H9 (cell line): Measurements from ENCODE around the gene LAX1. TPM values are rescaled to one million over a fixed set of nuclear protein-coding genes. Genes with fewer than 3 reads are reported as not detected.
"Not testable (repeated sequence)": the region's sequence is repeated elsewhere in the genome, so short reads cannot be mapped to it uniquely, and the experiment has no call there.

Experiments used
- DNase-seq: peaks from one replicate; pipeline ENCODE4 v3.0.0-alpha.2; 2017
- H2AFZ ChIP-seq: one replicate; pipeline ENCODE4 v1.6.1; 2013; ENCODE audit warnings: mild to moderate bottlenecking, low read length, control low read depth, moderate library complexity
- H2AK5ac ChIP-seq: 2 replicates; pipeline ENCODE4 v1.6.1; 2013; ENCODE audit warnings: low read length, control low read depth, mixed read lengths; ENCODE audit not compliant: insufficient read length
- H2BK120ac ChIP-seq: one replicate; pipeline ENCODE4 v1.6.1; 2013; ENCODE audit warnings: low read depth, mild to moderate bottlenecking, low read length, control low read depth, inconsistent platforms; ENCODE audit not compliant: poor library complexity, severe bottlenecking
- H2BK12ac ChIP-seq: 2 replicates; pipeline ENCODE4 v1.6.1; 2013; ENCODE audit warnings: low read length, control low read depth, mixed read lengths, low read depth; ENCODE audit not compliant: insufficient read length
- H2BK15ac ChIP-seq: 2 replicates; pipeline ENCODE4 v1.6.1; 2013; ENCODE audit warnings: low read depth, low read length, control low read depth
- H2BK20ac ChIP-seq: one replicate; pipeline ENCODE4 v1.6.1; 2013; ENCODE audit warnings: low read depth, mild to moderate bottlenecking, low read length, control low read depth, inconsistent platforms; ENCODE audit not compliant: poor library complexity, severe bottlenecking
- H2BK5ac ChIP-seq: 2 replicates; pipeline ENCODE4 v1.6.1; 2013; ENCODE audit warnings: low read length, control low read depth, mixed read lengths; ENCODE audit not compliant: insufficient read length
- H3K14ac ChIP-seq: 2 replicates; pipeline ENCODE4 v1.6.1; 2013; ENCODE audit warnings: low read length, control low read depth; ENCODE audit not compliant: insufficient read depth
- H3K18ac ChIP-seq: 2 replicates; pipeline ENCODE4 v1.6.1; 2013; ENCODE audit warnings: low read depth, mild to moderate bottlenecking, mixed read lengths, low read length, control low read depth; ENCODE audit not compliant: insufficient read length
- H3K23ac ChIP-seq: 2 replicates; pipeline ENCODE4 v1.6.1; 2013; ENCODE audit warnings: low read length, control low read depth, mixed read lengths, low read depth; ENCODE audit not compliant: insufficient read length
- H3K23me2 ChIP-seq: 2 replicates; pipeline ENCODE4 v1.6.1; 2013; ENCODE audit warnings: low read depth, mild to moderate bottlenecking, mixed read lengths, low read length, control low read depth; ENCODE audit not compliant: insufficient read length, poor library complexity, severe bottlenecking
- H3K27ac ChIP-seq: 2 replicates; pipeline ENCODE4 v1.5.1; 2013; ENCODE audit warnings: low read length, control low read depth, mixed read lengths, low read depth; ENCODE audit not compliant: insufficient read length
- H3K27me3 ChIP-seq: 2 replicates; pipeline ENCODE4 v1.6.1; 2013; ENCODE audit warnings: low read length, control low read depth, inconsistent platforms; ENCODE audit not compliant: insufficient read depth
- H3K4ac ChIP-seq: 2 replicates; pipeline ENCODE4 v1.6.1; 2013; ENCODE audit warnings: low read depth, mild to moderate bottlenecking, control low read depth, inconsistent platforms, low read length, moderate library complexity
- H3K4me1 ChIP-seq: 2 replicates; pipeline ENCODE4 v1.6.1; 2013; ENCODE audit warnings: low read length, control low read depth, inconsistent platforms; ENCODE audit not compliant: insufficient read depth
- H3K4me2 ChIP-seq: 2 replicates; pipeline ENCODE4 v1.6.1; 2013; ENCODE audit warnings: low read length, control low read depth, mixed read lengths; ENCODE audit not compliant: insufficient read length, insufficient read depth
- H3K56ac ChIP-seq: 2 replicates; pipeline ENCODE4 v1.6.1; 2013; ENCODE audit warnings: low read depth, mild to moderate bottlenecking, mixed read lengths, low read length, control low read depth; ENCODE audit not compliant: insufficient read length
- H3K79me1 ChIP-seq: 2 replicates; pipeline ENCODE4 v1.6.1; 2013; ENCODE audit warnings: low read depth, mild to moderate bottlenecking, moderate library complexity, low read length, control low read depth, inconsistent platforms; ENCODE audit not compliant: insufficient read depth, poor library complexity, severe bottlenecking
- H3K79me2 ChIP-seq: 2 replicates; pipeline ENCODE4 v1.6.1; 2013; ENCODE audit warnings: low read length, control low read depth, inconsistent platforms; ENCODE audit not compliant: insufficient read depth
- H3K9ac ChIP-seq: 2 replicates; pipeline ENCODE4 v1.6.1; 2013; ENCODE audit warnings: low read length, control low read depth, mixed read lengths; ENCODE audit not compliant: insufficient read length; ENCODE audit errors: extremely low read depth
- H3K9me3 ChIP-seq: one replicate; pipeline ENCODE4 v1.6.1; 2013; ENCODE audit warnings: low read depth, low read length, inconsistent platforms; ENCODE audit not compliant: control insufficient read depth
- H3T11ph ChIP-seq: one replicate; pipeline ENCODE4 v1.6.1; 2013; ENCODE audit warnings: mild to moderate bottlenecking, low read length, control low read depth, inconsistent platforms
- H4K20me1 ChIP-seq: one replicate; pipeline ENCODE4 v1.6.1; 2013; ENCODE audit not compliant: control insufficient read depth, insufficient read length, insufficient read depth
- H4K5ac ChIP-seq: 2 replicates; pipeline ENCODE4 v1.6.1; 2013; ENCODE audit warnings: low read depth, mild to moderate bottlenecking, mixed read lengths, low read length, control low read depth; ENCODE audit not compliant: insufficient read length
- H4K8ac ChIP-seq: replicated peaks from 2 replicates; pipeline ENCODE4 v1.6.1; 2013; ENCODE audit warnings: low read length, control low read depth, mixed read lengths, low read depth; ENCODE audit not compliant: insufficient read length
- H4K91ac ChIP-seq: 2 replicates; pipeline ENCODE4 v1.6.1; 2013; ENCODE audit warnings: low read depth, mild to moderate bottlenecking, moderate library complexity, mixed read lengths, low read length, control low read depth; ENCODE audit not compliant: insufficient read length
- H3K27ac Mint-ChIP-seq, 3 experiments: 2 replicates in 2 of 3; 3 replicates in 1 of 3; pipeline ENCODE4 v1.8.0; 2020 to 2021; ENCODE audit warnings: mixed read lengths in 3 of 3, mild to moderate bottlenecking in 1 of 3, moderate library complexity in 1 of 3
- H3K27me3 Mint-ChIP-seq: 2 replicates; pipeline ENCODE4 v1.8.0; 2021; ENCODE audit warnings: low read depth, mild to moderate bottlenecking, moderate library complexity, mixed read lengths
- H3K36me3 Mint-ChIP-seq, 3 experiments: 2 replicates in 2 of 3; 3 replicates in 1 of 3; pipeline ENCODE4 v1.8.0; 2020 to 2021; ENCODE audit warnings: low read depth in 3 of 3, mixed read lengths in 3 of 3; ENCODE audit not compliant: insufficient read depth in 1 of 3
- H3K4me1 Mint-ChIP-seq, 2 experiments: 2 replicates each; pipeline ENCODE4 v1.8.0; 2020; ENCODE audit warnings: mixed read lengths in 2 of 2
- H3K4me3 Mint-ChIP-seq, 2 experiments: 2 replicates in 1 of 2; 3 replicates in 1 of 2; pipeline ENCODE4 v1.8.0; 2020 to 2021; ENCODE audit warnings: mild to moderate bottlenecking in 2 of 2, mixed read lengths in 2 of 2, moderate library complexity in 1 of 2
- H3K9me3 Mint-ChIP-seq, 2 experiments: 2 replicates in 1 of 2; 3 replicates in 1 of 2; pipeline ENCODE4 v1.8.0; 2020; ENCODE audit warnings: mild to moderate bottlenecking in 2 of 2, mixed read lengths in 2 of 2, moderate library complexity in 1 of 2
- WGBS: extraction: QIAGEN DNeasy Blood & Tissue Kit; methylation state at CpG from one replicate; pipeline ENCODE4 v1.1.7; 2013; ENCODE audit warnings: missing lambda C conversion rate, low lambda C conversion rate, mixed read lengths; ENCODE audit not compliant: insufficient read length; ENCODE audit errors: extremely low coverage; 5-methylcytosine and 5-hydroxymethylcytosine counted together
- total RNA-seq: library from RNA; stranded (reverse); gene quantifications from 2 replicates; pipeline ENCODE4 v1.2.1, GENCODE V29; 2021
- TF ChIP-seq, protein P1 (sequence below): fragments of 200-600 bp; sonication (generic); conservative IDR thresholded peaks from 3 replicates; pipeline ENCODE4 v1.8.0; 2021; ENCODE audit warnings: antibody characterized with exemption, mild to moderate bottlenecking

The LAX1 gene
- total RNA-seq, 1 experiment from 2014 or later, result not detected

DNA sequence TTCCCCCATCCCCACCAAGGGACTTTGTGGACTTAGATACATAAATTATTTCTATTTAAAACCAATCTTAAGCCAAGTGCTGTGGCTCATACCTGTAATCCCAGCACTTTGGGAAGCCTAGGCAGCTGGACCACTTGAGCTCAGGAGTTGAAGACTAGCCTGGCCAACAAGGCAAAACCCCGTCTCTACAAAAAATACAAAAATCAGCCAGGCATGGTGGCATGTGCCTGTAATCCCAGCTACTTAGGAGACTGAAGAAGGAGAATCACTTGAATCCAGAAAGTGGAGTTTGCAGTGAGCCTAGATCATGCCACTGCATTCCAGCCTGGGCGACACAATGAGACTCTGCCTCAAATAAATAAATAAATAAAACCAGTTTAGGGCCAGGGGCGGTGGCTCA, 4.5 kb upstream of the LAX1 start:
- Histone ChIP-seq H4K20me1 (no peaks in the 10 kb centered on the region), H2BK120ac (no peak overlapping the region), H3K4ac (no peak overlapping the region), H3K79me1 (no peaks in the 10 kb centered on the region), H3K79me2 (no peaks in the 10 kb centered on the region), H3T11ph (no peak overlapping the region), H3K4me2 (no peak overlapping the region), H3K9me3 (no peaks in the 10 kb centered on the region), H3K23me2 (no peaks in the 10 kb centered on the region), H3K9ac (no peak overlapping the region), H4K5ac (no peak overlapping the region), H4K8ac (no peak overlapping the region), H2AFZ (no peak overlapping the region), H3K23ac (no peak overlapping the region), H4K91ac (no peak overlapping the region), H3K56ac (no peak overlapping the region), H2BK5ac (no peak overlapping the region), H2BK12ac (no peak overlapping the region), H2AK5ac (no peak overlapping the region), H3K14ac (no peak overlapping the region), H3K18ac (no peak overlapping the region), H2BK15ac (no peak overlapping the region), H3K27ac (no peak overlapping the region), H2BK20ac (no peak overlapping the region), H3K4me1 (no peaks in the 10 kb centered on the region), H3K27me3 (no peaks in the 10 kb centered on the region)
- H3K9me3 Mint-ChIP-seq, result no peaks in the 10 kb centered on the region
- H3K27ac Mint-ChIP-seq, result no peak overlapping the region
- no CpG with 5 or more reads among the region's 3 CpGs for WGBS
- H3K36me3 Mint-ChIP-seq, result no peaks in the 10 kb centered on the region
- TF ChIP-seq, protein P1, sequence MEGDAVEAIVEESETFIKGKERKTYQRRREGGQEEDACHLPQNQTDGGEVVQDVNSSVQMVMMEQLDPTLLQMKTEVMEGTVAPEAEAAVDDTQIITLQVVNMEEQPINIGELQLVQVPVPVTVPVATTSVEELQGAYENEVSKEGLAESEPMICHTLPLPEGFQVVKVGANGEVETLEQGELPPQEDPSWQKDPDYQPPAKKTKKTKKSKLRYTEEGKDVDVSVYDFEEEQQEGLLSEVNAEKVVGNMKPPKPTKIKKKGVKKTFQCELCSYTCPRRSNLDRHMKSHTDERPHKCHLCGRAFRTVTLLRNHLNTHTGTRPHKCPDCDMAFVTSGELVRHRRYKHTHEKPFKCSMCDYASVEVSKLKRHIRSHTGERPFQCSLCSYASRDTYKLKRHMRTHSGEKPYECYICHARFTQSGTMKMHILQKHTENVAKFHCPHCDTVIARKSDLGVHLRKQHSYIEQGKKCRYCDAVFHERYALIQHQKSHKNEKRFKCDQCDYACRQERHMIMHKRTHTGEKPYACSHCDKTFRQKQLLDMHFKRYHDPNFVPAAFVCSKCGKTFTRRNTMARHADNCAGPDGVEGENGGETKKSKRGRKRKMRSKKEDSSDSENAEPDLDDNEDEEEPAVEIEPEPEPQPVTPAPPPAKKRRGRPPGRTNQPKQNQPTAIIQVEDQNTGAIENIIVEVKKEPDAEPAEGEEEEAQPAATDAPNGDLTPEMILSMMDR, result no peak
- no peaks in the 10 kb centered on the region for H3K27me3 Mint-ChIP-seq
- no peak for DNase-seq
- H3K4me3 Mint-ChIP-seq, result no peak overlapping the region
- peaks cover 3 to 6% of the 10 kb centered on the region in 2 experiments; a peak in 2 of 4 replicates for H3K4me1 Mint-ChIP-seq

DNA sequence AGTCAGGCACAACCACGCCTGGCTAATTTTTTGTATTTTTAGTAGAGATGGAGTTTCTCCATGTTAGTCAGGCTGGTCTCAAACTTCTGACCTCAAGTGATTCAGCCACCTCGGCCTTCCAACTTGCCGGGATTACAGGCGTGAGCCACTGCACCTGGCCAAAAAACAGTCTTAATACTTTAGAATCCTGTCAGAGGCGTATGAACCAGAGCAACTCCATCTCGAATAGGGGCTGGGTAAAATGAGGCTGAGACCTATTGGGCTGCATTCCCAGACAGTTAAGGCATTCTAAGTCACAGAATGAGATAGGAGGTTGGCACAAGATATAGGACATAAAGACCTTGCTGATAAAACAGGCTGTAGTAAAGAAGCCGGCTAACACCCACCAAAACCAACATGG, 3.0 kb upstream of the LAX1 start:
- H3K36me3 Mint-ChIP-seq, H3K27ac Mint-ChIP-seq, H3K27ac ChIP-seq, H4K20me1 ChIP-seq, H3K79me1 ChIP-seq, H3K4me1 Mint-ChIP-seq, H3T11ph ChIP-seq, H3K4me3 Mint-ChIP-seq, H3K56ac ChIP-seq, H3K79me2 ChIP-seq, H2BK15ac ChIP-seq, H3K27me3 Mint-ChIP-seq, H2BK120ac ChIP-seq, H4K8ac ChIP-seq, H3K4me1 ChIP-seq, DNase-seq, H3K14ac ChIP-seq, H3K27me3 ChIP-seq, H3K23me2 ChIP-seq, H3K9ac ChIP-seq, H4K91ac ChIP-seq, H3K4ac ChIP-seq, H2AFZ ChIP-seq, H2BK20ac ChIP-seq, H4K5ac ChIP-seq, H3K4me2 ChIP-seq, H2AK5ac ChIP-seq, H3K18ac ChIP-seq, H2BK5ac ChIP-seq, H3K23ac ChIP-seq, H3K9me3 ChIP-seq, H3K9me3 Mint-ChIP-seq, H2BK12ac ChIP-seq: not testable (repeated sequence)
- whole genome bisulfite sequencing, result no CpG with 5 or more reads among the region's 7 CpGs
